H9 (cell line): ENCODE data around the gene FOXF1. TPM values are rescaled to one million over a fixed set of nuclear protein-coding genes. Genes with fewer than 3 reads are reported as not detected.

Experiments
- DNase-seq: peaks from one replicate; pipeline ENCODE4 v3.0.0-alpha.2; 2017
- H2AFZ ChIP-seq: one replicate; pipeline ENCODE4 v1.6.1; 2013; ENCODE audit warnings: mild to moderate bottlenecking, low read length, control low read depth, moderate library complexity
- H2AK5ac ChIP-seq: 2 replicates; pipeline ENCODE4 v1.6.1; 2013; ENCODE audit warnings: low read length, control low read depth, mixed read lengths; ENCODE audit not compliant: insufficient read length
- H2BK120ac ChIP-seq: one replicate; pipeline ENCODE4 v1.6.1; 2013; ENCODE audit warnings: low read depth, mild to moderate bottlenecking, low read length, control low read depth, inconsistent platforms; ENCODE audit not compliant: poor library complexity, severe bottlenecking
- H2BK12ac ChIP-seq: 2 replicates; pipeline ENCODE4 v1.6.1; 2013; ENCODE audit warnings: low read length, control low read depth, mixed read lengths, low read depth; ENCODE audit not compliant: insufficient read length
- H2BK15ac ChIP-seq: 2 replicates; pipeline ENCODE4 v1.6.1; 2013; ENCODE audit warnings: low read depth, low read length, control low read depth
- H2BK20ac ChIP-seq: one replicate; pipeline ENCODE4 v1.6.1; 2013; ENCODE audit warnings: low read depth, mild to moderate bottlenecking, low read length, control low read depth, inconsistent platforms; ENCODE audit not compliant: poor library complexity, severe bottlenecking
- H2BK5ac ChIP-seq: 2 replicates; pipeline ENCODE4 v1.6.1; 2013; ENCODE audit warnings: low read length, control low read depth, mixed read lengths; ENCODE audit not compliant: insufficient read length
- H3K14ac ChIP-seq: 2 replicates; pipeline ENCODE4 v1.6.1; 2013; ENCODE audit warnings: low read length, control low read depth; ENCODE audit not compliant: insufficient read depth
- H3K18ac ChIP-seq: 2 replicates; pipeline ENCODE4 v1.6.1; 2013; ENCODE audit warnings: low read depth, mild to moderate bottlenecking, mixed read lengths, low read length, control low read depth; ENCODE audit not compliant: insufficient read length
- H3K23ac ChIP-seq: 2 replicates; pipeline ENCODE4 v1.6.1; 2013; ENCODE audit warnings: low read length, control low read depth, mixed read lengths, low read depth; ENCODE audit not compliant: insufficient read length
- H3K23me2 ChIP-seq: 2 replicates; pipeline ENCODE4 v1.6.1; 2013; ENCODE audit warnings: low read depth, mild to moderate bottlenecking, mixed read lengths, low read length, control low read depth; ENCODE audit not compliant: insufficient read length, poor library complexity, severe bottlenecking
- H3K27ac ChIP-seq: 2 replicates; pipeline ENCODE4 v1.5.1; 2013; ENCODE audit warnings: low read length, control low read depth, mixed read lengths, low read depth; ENCODE audit not compliant: insufficient read length
- H3K27me3 ChIP-seq: 2 replicates; pipeline ENCODE4 v1.6.1; 2013; ENCODE audit warnings: low read length, control low read depth, inconsistent platforms; ENCODE audit not compliant: insufficient read depth
- H3K4ac ChIP-seq: 2 replicates; pipeline ENCODE4 v1.6.1; 2013; ENCODE audit warnings: low read depth, mild to moderate bottlenecking, control low read depth, inconsistent platforms, low read length, moderate library complexity
- H3K4me1 ChIP-seq: 2 replicates; pipeline ENCODE4 v1.6.1; 2013; ENCODE audit warnings: low read length, control low read depth, inconsistent platforms; ENCODE audit not compliant: insufficient read depth
- H3K4me2 ChIP-seq: 2 replicates; pipeline ENCODE4 v1.6.1; 2013; ENCODE audit warnings: low read length, control low read depth, mixed read lengths; ENCODE audit not compliant: insufficient read length, insufficient read depth
- H3K56ac ChIP-seq: 2 replicates; pipeline ENCODE4 v1.6.1; 2013; ENCODE audit warnings: low read depth, mild to moderate bottlenecking, mixed read lengths, low read length, control low read depth; ENCODE audit not compliant: insufficient read length
- H3K79me1 ChIP-seq: 2 replicates; pipeline ENCODE4 v1.6.1; 2013; ENCODE audit warnings: low read depth, mild to moderate bottlenecking, moderate library complexity, low read length, control low read depth, inconsistent platforms; ENCODE audit not compliant: insufficient read depth, poor library complexity, severe bottlenecking
- H3K79me2 ChIP-seq: 2 replicates; pipeline ENCODE4 v1.6.1; 2013; ENCODE audit warnings: low read length, control low read depth, inconsistent platforms; ENCODE audit not compliant: insufficient read depth
- H3K9ac ChIP-seq: 2 replicates; pipeline ENCODE4 v1.6.1; 2013; ENCODE audit warnings: low read length, control low read depth, mixed read lengths; ENCODE audit not compliant: insufficient read length; ENCODE audit errors: extremely low read depth
- H3K9me3 ChIP-seq: one replicate; pipeline ENCODE4 v1.6.1; 2013; ENCODE audit warnings: low read depth, low read length, inconsistent platforms; ENCODE audit not compliant: control insufficient read depth
- H3T11ph ChIP-seq: one replicate; pipeline ENCODE4 v1.6.1; 2013; ENCODE audit warnings: mild to moderate bottlenecking, low read length, control low read depth, inconsistent platforms
- H4K20me1 ChIP-seq: one replicate; pipeline ENCODE4 v1.6.1; 2013; ENCODE audit not compliant: control insufficient read depth, insufficient read length, insufficient read depth
- H4K5ac ChIP-seq: 2 replicates; pipeline ENCODE4 v1.6.1; 2013; ENCODE audit warnings: low read depth, mild to moderate bottlenecking, mixed read lengths, low read length, control low read depth; ENCODE audit not compliant: insufficient read length
- H4K8ac ChIP-seq: replicated peaks from 2 replicates; pipeline ENCODE4 v1.6.1; 2013; ENCODE audit warnings: low read length, control low read depth, mixed read lengths, low read depth; ENCODE audit not compliant: insufficient read length
- H4K91ac ChIP-seq: 2 replicates; pipeline ENCODE4 v1.6.1; 2013; ENCODE audit warnings: low read depth, mild to moderate bottlenecking, moderate library complexity, mixed read lengths, low read length, control low read depth; ENCODE audit not compliant: insufficient read length
- H3K27ac Mint-ChIP-seq, 3 experiments: 2 replicates in 2 of 3; 3 replicates in 1 of 3; pipeline ENCODE4 v1.8.0; 2020 to 2021; ENCODE audit warnings: mixed read lengths in 3 of 3, mild to moderate bottlenecking in 1 of 3, moderate library complexity in 1 of 3
- H3K27me3 Mint-ChIP-seq: 2 replicates; pipeline ENCODE4 v1.8.0; 2021; ENCODE audit warnings: low read depth, mild to moderate bottlenecking, moderate library complexity, mixed read lengths
- H3K36me3 Mint-ChIP-seq, 3 experiments: 2 replicates in 2 of 3; 3 replicates in 1 of 3; pipeline ENCODE4 v1.8.0; 2020 to 2021; ENCODE audit warnings: low read depth in 3 of 3, mixed read lengths in 3 of 3; ENCODE audit not compliant: insufficient read depth in 1 of 3
- H3K4me1 Mint-ChIP-seq, 2 experiments: 2 replicates each; pipeline ENCODE4 v1.8.0; 2020; ENCODE audit warnings: mixed read lengths in 2 of 2
- H3K4me3 Mint-ChIP-seq, 2 experiments: 2 replicates in 1 of 2; 3 replicates in 1 of 2; pipeline ENCODE4 v1.8.0; 2020 to 2021; ENCODE audit warnings: mild to moderate bottlenecking in 2 of 2, mixed read lengths in 2 of 2, moderate library complexity in 1 of 2
- H3K9me3 Mint-ChIP-seq, 2 experiments: 2 replicates in 1 of 2; 3 replicates in 1 of 2; pipeline ENCODE4 v1.8.0; 2020; ENCODE audit warnings: mild to moderate bottlenecking in 2 of 2, mixed read lengths in 2 of 2, moderate library complexity in 1 of 2
- CTCF ChIP-seq: fragments of 200-600 bp; sonication (generic); conservative IDR thresholded peaks from 3 replicates; pipeline ENCODE4 v1.8.0; 2021; ENCODE audit warnings: antibody characterized with exemption, mild to moderate bottlenecking
- WGBS: extraction: QIAGEN DNeasy Blood & Tissue Kit; methylation state at CpG from one replicate; pipeline ENCODE4 v1.1.7; 2013; ENCODE audit warnings: missing lambda C conversion rate, low lambda C conversion rate, mixed read lengths; ENCODE audit not compliant: insufficient read length; ENCODE audit errors: extremely low coverage; 5-methylcytosine and 5-hydroxymethylcytosine counted together
- total RNA-seq: library from RNA; stranded (reverse); gene quantifications from 2 replicates; pipeline ENCODE4 v1.2.1, GENCODE V29; 2021

FOXF1 gene
- total RNA-seq, 1 experiment from 2014 or later = not detected

DNA sequence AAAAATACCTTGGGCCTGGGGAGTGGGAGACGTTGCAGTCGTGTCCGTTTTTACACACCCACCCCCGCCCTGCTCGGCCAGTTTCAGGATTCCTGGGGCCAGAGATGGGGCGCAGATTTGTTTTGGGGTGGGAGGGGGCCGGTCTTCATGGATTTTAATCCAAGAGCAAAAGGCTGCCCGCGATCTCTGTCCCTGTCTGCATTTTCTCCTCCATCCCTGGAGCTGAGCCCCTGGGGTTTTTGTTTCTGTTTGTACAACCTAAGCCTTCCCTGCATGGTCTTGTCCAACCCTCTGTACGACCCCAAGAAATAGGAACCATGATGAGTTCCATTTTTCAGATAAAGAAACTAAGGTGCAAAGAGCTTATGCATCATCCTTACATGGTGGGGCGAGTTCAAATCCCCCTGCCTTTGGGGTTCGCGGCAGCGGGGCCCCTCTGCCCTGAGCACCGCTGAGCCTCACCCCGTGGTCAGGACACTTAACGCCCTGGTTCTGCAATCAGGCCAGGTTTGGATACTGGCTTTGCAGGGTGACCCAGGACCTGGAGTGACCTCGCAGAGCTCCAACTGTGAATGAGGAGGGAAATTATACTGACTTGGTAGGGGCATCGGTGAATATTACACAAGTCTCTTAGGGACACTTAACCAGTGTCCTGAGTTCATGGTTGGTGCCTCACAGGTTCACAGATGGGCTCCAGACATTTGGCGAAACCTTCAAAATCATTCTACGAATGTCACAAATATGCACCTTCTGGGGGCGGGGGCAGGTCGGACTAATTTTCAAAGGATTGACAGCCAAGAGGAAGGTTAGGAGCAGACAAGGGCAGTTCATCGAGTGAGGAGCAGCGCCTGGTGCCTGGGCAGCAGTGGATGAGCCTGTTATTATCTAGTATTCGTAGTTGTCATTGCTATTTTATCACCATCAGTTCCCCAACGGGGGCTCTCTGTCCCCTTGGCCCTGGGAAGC, 4.1 kb upstream of the FOXF1 start:
- Histone ChIP-seq H3K56ac (no peak overlapping the region), H3K23me2 (peaks cover 12% of the 10 kb centered on the region), H3K27ac (no peak overlapping the region), H3K4me1 (no peaks in the 10 kb centered on the region; the same call in 1 of the 2 replicates), H4K5ac (no peak overlapping the region), H3K4me2 (no peak overlapping the region), H3K79me2 (no peaks in the 10 kb centered on the region), H4K91ac (no peak overlapping the region), H4K20me1 (no peaks in the 10 kb centered on the region), H3K79me1 (no peaks in the 10 kb centered on the region), H3T11ph (no peak overlapping the region), H2BK15ac (no peak overlapping the region), H3K14ac (no peak overlapping the region), H2BK120ac (no peak overlapping the region), H2BK12ac (no peak overlapping the region), H3K4ac (no peak overlapping the region), H3K9ac (no peak overlapping the region), H3K18ac (no peak overlapping the region), H3K27me3 (peaks cover 93% of the 10 kb centered on the region), H3K23ac (no peak overlapping the region), H2BK5ac (no peak overlapping the region), H4K8ac (no peak overlapping the region), H3K9me3 (no peaks in the 10 kb centered on the region), H2BK20ac (no peak overlapping the region), H2AFZ (no peak overlapping the region), H2AK5ac (no peak overlapping the region)
- H3K9me3 Mint-ChIP-seq = peaks cover 2 to 22% of the 10 kb centered on the region in 2 experiments; a peak in 4 of 5 replicates
- 0 out of 7 replicates have a peak, but pooled peaks cover 0 to 2% (median 0%) of the 10 kb centered on the region in 3 experiments for H3K36me3 Mint-ChIP-seq
- peaks cover 98% of the 10 kb centered on the region for H3K27me3 Mint-ChIP-seq
- no peak overlapping the region for H3K27ac Mint-ChIP-seq
- H3K4me3 Mint-ChIP-seq = peak overlapping the region in 1 of 2 experiments; percentile 67; a peak in 3 of 5 replicates
- TF ChIP-seq CTCF = no peak
- WGBS = no CpG with 5 or more reads among the region's 27 CpGs
- H3K4me1 Mint-ChIP-seq = peaks cover 19 to 43% of the 10 kb centered on the region in 2 experiments
- DNase-seq = no peak
